ENCODE data around the gene CYP2A6. TPM values are rescaled to one million over a fixed set of nuclear protein-coding genes. Genes with fewer than 3 reads are reported as not detected.
"Not testable (repeated sequence)": the region's sequence is repeated elsewhere in the genome, so short reads cannot be mapped to it uniquely, and the experiment has no call there.

CYP2A6 gene
- total RNA-seq, 1 experiment from 2014 or later: not detected

DNA sequence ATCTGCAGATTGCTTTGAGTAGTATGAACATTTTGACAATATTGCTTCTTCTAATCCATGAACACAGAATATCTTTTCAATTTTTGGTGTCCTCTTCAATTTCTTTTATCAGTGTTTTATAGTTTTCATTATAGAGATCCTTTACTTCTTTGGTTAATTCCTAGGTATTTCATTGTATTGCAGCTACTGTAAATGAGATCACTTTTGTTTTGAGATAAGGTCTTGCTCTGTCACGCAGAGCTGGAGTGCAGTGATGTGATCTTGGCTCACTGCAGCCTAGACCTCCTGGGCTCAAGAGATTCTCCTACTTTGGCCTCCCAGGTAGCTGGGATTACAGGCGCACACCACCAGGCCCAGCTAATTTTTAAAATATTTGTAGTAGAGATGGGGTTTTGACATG, 22.0 kb upstream of the CYP2A6 start:
- Mint-ChIP-seq H3K27me3 (ENCODE audit: unreplicated experiment) (peaks cover 58% of the 10 kb centered on the region), H3K4me1 (ENCODE audit: low read depth, unreplicated experiment) (peaks cover 9% of the 10 kb centered on the region), H3K27ac (ENCODE audit: unreplicated experiment) (no peak overlapping the region), H3K36me3 (ENCODE audit: insufficient read depth, unreplicated experiment) (no peaks in the 10 kb centered on the region), H3K4me3 (ENCODE audit: low read depth, unreplicated experiment) (no peak overlapping the region), H3K9me3 (ENCODE audit: low read depth, unreplicated experiment) (peaks cover 9% of the 10 kb centered on the region)
- DNase-seq: no peak
- no TSS peak for BruUV-seq (replicated peaks)
- intact Hi-C loops (cut with micrococcal nuclease; ENCODE audit: unreplicated experiment): no loop called here
- TF ChIP-seq, protein P1, sequence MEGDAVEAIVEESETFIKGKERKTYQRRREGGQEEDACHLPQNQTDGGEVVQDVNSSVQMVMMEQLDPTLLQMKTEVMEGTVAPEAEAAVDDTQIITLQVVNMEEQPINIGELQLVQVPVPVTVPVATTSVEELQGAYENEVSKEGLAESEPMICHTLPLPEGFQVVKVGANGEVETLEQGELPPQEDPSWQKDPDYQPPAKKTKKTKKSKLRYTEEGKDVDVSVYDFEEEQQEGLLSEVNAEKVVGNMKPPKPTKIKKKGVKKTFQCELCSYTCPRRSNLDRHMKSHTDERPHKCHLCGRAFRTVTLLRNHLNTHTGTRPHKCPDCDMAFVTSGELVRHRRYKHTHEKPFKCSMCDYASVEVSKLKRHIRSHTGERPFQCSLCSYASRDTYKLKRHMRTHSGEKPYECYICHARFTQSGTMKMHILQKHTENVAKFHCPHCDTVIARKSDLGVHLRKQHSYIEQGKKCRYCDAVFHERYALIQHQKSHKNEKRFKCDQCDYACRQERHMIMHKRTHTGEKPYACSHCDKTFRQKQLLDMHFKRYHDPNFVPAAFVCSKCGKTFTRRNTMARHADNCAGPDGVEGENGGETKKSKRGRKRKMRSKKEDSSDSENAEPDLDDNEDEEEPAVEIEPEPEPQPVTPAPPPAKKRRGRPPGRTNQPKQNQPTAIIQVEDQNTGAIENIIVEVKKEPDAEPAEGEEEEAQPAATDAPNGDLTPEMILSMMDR (IDR thresholded peaks at IDR 0.05; ENCODE audit: unreplicated experiment): no peak
- CTCF ChIA-PET: no interaction called here

- Mint-ChIP-seq H3K4me1 (ENCODE audit: low read depth, unreplicated experiment) (peaks cover 29% of the 10 kb centered on the region), H3K9me3 (ENCODE audit: low read depth, unreplicated experiment) (peaks cover 5% of the 10 kb centered on the region), H3K27me3 (ENCODE audit: unreplicated experiment) (peaks cover 33% of the 10 kb centered on the region), H3K27ac (ENCODE audit: unreplicated experiment) (no peak overlapping the region), H3K4me3 (ENCODE audit: low read depth, unreplicated experiment) (no peak overlapping the region), H3K36me3 (ENCODE audit: insufficient read depth, unreplicated experiment) (no peaks in the 10 kb centered on the region)
- DNase-seq: no peak
- TF ChIP-seq, protein P1 (IDR thresholded peaks at IDR 0.05; ENCODE audit: unreplicated experiment): no peak
- CTCF ChIA-PET: interaction anchor here (0.6 kb wide), 1 partner anchor 297 kb away, joined by 3 read pairs; no protein-coding TSS in a partner anchor
- intact Hi-C loops (cut with micrococcal nuclease; ENCODE audit: unreplicated experiment): no loop called here
- BruUV-seq (replicated peaks): no TSS peak
These were observed 17.5 kb upstream of the CYP2A6 start for GRCh38 chr19:40867701-40868100.

GRCh38 chr19:40864739-40865496, 14.7 kb upstream of the CYP2A6 start:
- H3K9me3 Mint-ChIP-seq (ENCODE audit: low read depth, unreplicated experiment); H3K27me3 Mint-ChIP-seq (ENCODE audit: unreplicated experiment); H3K27ac Mint-ChIP-seq (ENCODE audit: unreplicated experiment); DNase-seq; H3K4me3 Mint-ChIP-seq (ENCODE audit: low read depth, unreplicated experiment); H3K36me3 Mint-ChIP-seq (ENCODE audit: insufficient read depth, unreplicated experiment); intact Hi-C loops (cut with micrococcal nuclease; ENCODE audit: unreplicated experiment); BruUV-seq (replicated peaks): not testable (repeated sequence)
- CTCF ChIA-PET: interaction anchor here (0.7 kb wide), 2 partner anchors 261 to 966 kb away, joined by 3 to 7 read pairs; no protein-coding TSS in a partner anchor
- peaks cover 36% of the 10 kb centered on the region for H3K4me1 Mint-ChIP-seq (ENCODE audit: low read depth, unreplicated experiment)

DNA sequence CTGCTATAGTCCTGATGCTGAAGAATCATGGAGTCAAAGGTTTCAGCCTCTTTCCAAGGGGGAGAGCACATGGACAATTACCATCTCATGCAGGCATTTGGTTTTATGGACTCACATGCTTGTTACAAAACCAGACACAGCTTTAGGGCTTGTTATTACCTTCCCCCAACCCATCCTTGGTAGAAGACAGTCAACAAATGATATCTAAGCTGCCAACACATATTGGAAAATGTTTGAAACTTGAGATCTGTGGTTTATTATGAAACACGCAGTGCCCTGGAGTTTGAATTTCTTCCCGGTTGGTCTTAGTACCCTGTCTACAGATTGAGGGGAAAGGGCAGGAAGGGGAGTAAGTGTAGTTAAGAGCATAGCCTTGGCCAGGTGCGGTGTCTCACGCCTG, 12.5 kb upstream of the CYP2A6 start:
- CTCF ChIA-PET: interaction anchor here (0.7 to 1.2 kb wide), 2 partner anchors 14 to 442 kb away, joined by 3 to 7 read pairs; no protein-coding TSS in a partner anchor
- peak; percentile 44 for DNase-seq
- Mint-ChIP-seq H3K4me1 (ENCODE audit: low read depth, unreplicated experiment) (peaks cover 27% of the 10 kb centered on the region), H3K4me3 (ENCODE audit: low read depth, unreplicated experiment) (no peak overlapping the region), H3K9me3 (ENCODE audit: low read depth, unreplicated experiment) (no peaks in the 10 kb centered on the region), H3K36me3 (ENCODE audit: insufficient read depth, unreplicated experiment) (no peaks in the 10 kb centered on the region), H3K27ac (ENCODE audit: unreplicated experiment) (peak overlapping the region; percentile 47), H3K27me3 (ENCODE audit: unreplicated experiment) (no peaks in the 10 kb centered on the region)
- no TSS peak for BruUV-seq (replicated peaks)
- TF ChIP-seq, protein P1 (IDR thresholded peaks at IDR 0.05; ENCODE audit: unreplicated experiment): no peak
- intact Hi-C loops (cut with micrococcal nuclease; ENCODE audit: unreplicated experiment): no loop called here

GRCh38 chr19:40862333-40862732, 12.1 kb upstream of the CYP2A6 start:
- H3K9me3 Mint-ChIP-seq (ENCODE audit: low read depth, unreplicated experiment): no peaks in the 10 kb centered on the region
- H3K4me3 Mint-ChIP-seq (ENCODE audit: low read depth, unreplicated experiment): no peak overlapping the region
- H3K4me1 Mint-ChIP-seq (ENCODE audit: low read depth, unreplicated experiment): peaks cover 27% of the 10 kb centered on the region
- BruUV-seq (replicated peaks): no TSS peak
- intact Hi-C loops (cut with micrococcal nuclease; ENCODE audit: unreplicated experiment): no loop called here
- H3K27ac Mint-ChIP-seq (ENCODE audit: unreplicated experiment): peak overlapping the region; percentile 47
- CTCF ChIA-PET: interaction anchor here (0.7 to 1.2 kb wide), 2 partner anchors 13 to 442 kb away, joined by 3 to 7 read pairs; no protein-coding TSS in a partner anchor
- TF ChIP-seq, protein P1 (IDR thresholded peaks at IDR 0.05; ENCODE audit: unreplicated experiment): peak; percentile 33
- DNase-seq: peak; percentile 23
- no peaks in the 10 kb centered on the region for H3K27me3 Mint-ChIP-seq (ENCODE audit: unreplicated experiment)
- no peaks in the 10 kb centered on the region for H3K36me3 Mint-ChIP-seq (ENCODE audit: insufficient read depth, unreplicated experiment)

Measured in Calu3 (cell line).